ENCODE measurements around the gene OMD.

The OMD gene

DNA sequence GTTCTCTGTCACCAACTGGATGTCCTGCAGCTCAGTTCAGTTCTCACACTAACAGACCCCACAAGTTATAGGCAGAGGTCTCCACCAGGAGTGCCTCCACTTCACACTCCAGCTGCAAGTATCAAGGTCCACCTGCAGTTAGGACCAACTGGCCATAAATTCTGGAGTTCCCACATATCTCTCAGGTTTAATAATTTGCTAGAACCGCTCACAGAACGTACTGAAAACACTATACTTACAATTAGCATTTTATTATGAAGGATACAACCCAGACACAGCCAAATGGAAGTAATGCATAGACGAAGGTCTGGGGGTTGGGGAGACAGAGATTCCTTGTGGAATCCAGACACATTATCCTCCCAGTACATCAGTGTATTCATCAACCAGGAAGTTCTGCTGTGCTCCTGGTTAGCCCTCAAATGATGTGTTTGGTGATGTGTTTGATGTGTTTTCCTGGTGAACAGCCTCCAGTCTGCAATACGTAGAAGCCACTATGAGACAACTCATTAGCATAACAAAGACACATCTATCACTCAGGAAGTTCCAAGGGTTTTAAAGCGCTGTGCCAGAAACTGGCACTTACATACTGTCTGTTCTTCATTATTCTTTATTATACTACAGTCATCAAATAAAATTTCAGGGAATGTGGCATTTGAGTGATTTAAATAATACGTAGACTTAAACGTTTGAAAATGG lies 45.3 kb downstream of the OMD start:
- H3K4me3 ChIP-seq (ENCODE audit: low read depth, low read length), result no peak overlapping the region

DNA sequence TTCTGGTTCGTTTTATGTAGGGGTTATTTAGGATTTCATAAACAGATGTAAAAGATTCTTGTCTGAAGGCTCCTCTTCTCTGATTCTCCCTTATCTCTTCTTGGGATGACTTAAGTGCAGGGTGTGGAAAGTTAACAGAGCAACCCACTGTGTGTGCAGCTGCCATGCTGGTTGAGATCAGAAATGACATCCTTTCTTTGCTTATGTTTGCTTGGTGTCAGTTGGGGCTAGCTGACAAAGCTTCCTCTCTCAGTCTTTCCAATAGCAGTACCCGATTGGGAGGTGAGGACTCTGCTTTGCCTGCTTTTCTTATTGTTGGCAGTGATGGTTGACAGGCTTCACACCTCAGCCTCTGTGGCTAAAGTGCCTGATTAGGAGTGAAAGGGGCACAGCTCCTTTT lies 46.4 kb downstream of the OMD start:
- no peak overlapping the region for H3K4me3 ChIP-seq (ENCODE audit: low read depth, low read length)

DNA sequence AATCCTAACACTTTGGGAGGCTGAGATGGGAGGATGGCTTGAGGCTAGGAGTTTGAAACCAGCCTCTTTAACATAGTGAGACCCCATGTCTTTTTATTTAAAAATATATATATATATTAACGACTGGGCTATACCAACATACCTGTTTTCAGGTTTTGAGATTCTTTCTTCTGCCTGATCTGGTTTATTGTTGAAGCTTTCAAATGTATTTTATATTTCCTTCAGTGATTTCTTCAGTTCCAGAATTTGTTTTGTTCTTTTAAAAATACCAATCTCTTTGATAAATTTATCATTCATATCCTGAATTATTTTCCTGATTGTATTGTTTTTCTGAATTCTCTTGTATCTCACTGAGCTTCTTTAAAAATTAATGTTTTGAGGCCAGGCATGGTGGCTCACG lies 51.1 kb downstream of the OMD start:
- H3K4me3 ChIP-seq (ENCODE audit: low read depth, low read length), result no peak overlapping the region

DNA sequence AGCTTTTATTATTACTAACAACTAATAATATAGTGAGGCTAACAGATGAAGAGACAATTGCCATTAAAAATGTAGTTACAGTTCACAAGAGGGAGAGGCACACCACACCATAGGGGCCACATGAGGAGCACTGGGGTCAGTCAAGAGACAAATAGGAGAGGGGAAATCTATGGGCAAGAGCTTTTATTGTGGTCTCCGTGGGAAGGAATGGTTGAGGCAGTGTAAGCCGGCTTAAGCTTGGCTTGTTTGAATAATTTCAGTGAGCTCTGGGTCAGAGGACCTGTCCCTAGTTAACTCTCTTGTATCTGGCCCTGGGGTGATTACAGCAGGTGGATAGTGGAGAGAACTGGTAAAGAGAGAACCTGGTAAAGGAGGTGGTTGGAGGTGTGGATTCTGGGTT lies 55.2 kb downstream of the OMD start:
- H3K4me3 ChIP-seq (ENCODE audit: low read depth, low read length), result no peak overlapping the region

All from iPS-11a (cell line).